HUES48 (cell line): ENCODE measurements around the gene DCST2.
A peak's percentile ranks its signal among the peaks of the same experiment; 100 is the strongest.

ENCODE experiments used
- H3K27ac ChIP-seq: one replicate; pipeline ENCODE4 v1.7.0; 2013; ENCODE audit warnings: low read depth, low read length, inconsistent platforms
- H3K27me3 ChIP-seq: 2 replicates; pipeline ENCODE4 v1.6.1; 2013; ENCODE audit warnings: mild to moderate bottlenecking, low read length; ENCODE audit not compliant: control insufficient read depth, insufficient read depth
- H3K36me3 ChIP-seq: 2 replicates; pipeline ENCODE4 v1.6.1; 2013; ENCODE audit warnings: low read length; ENCODE audit not compliant: control insufficient read depth, insufficient read depth
- H3K4me1 ChIP-seq: 2 replicates; pipeline ENCODE4 v1.6.1; 2013; ENCODE audit warnings: mild to moderate bottlenecking, low read length; ENCODE audit not compliant: control insufficient read depth, insufficient read depth
- H3K4me3 ChIP-seq: 2 replicates; pipeline ENCODE4 v1.5.1; 2013; ENCODE audit warnings: mild to moderate bottlenecking, low read depth, low read length
- H3K9ac ChIP-seq: 2 replicates; pipeline ENCODE4 v1.6.1; 2013; ENCODE audit warnings: mild to moderate bottlenecking, low read depth, low read length, moderate library complexity
- H3K9me3 ChIP-seq: 2 replicates; pipeline ENCODE4 v1.6.1; 2013; ENCODE audit warnings: low read length; ENCODE audit not compliant: control insufficient read depth, insufficient read depth

DCST2 gene

DNA sequence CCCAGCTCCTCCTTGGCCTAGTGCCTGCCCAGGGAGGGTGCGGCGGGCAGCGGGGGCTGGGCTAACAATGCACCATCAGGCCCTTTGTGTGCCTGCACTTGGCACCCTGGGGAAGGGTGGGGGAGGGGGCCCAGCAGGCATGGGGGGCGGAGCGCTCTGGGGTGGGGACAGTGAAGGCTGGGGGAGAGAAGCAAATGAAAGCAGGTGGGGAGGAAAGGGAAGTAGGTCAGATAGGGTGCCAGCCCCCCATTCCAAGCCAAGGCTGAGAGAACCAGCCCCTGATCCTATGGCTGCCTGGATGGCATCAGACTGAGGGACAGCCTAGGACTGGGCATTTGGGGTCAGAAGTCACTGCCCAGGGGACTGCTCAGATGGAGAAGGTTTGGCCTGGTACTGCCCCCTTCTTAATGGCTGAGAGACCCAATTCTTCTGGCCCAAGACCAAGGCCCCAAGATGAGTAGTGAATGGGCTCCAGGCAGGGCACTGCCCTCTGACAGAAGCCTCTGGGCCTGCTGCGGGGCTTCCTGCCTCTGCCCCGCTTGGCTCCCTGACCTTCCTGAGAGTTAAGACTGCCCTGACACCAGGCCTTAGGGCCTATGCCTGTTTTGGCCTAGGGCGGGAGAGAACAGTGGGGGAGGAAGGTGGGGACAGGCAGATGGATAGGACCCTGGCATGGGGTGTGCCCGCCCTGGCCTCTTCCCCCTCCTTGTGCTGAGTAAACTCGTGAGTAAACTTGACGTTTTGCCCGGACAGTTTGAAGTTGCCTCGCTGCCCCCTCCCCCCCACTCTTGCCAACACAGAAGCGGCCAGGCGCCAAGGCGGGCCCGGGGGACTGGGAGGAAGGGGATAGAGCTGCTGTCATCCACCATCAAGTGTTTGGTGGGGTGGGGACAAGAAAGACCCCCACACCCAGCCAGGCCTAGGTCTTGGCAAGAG, 28.2 kb downstream of the DCST2 start:
- Histone ChIP-seq H3K9ac (0 out of 2 replicates have a peak overlapping the region, but pooled peaks have one; percentile 55), H3K27me3 (no peaks in the 10 kb centered on the region), H3K4me1 (peaks cover 17% of the 10 kb centered on the region), H3K27ac (peak overlapping the region; percentile 81), H3K9me3 (no peaks in the 10 kb centered on the region), H3K4me3 (peak overlapping the region; percentile 84; the same call in 1 of the 2 replicates), H3K36me3 (no peaks in the 10 kb centered on the region)

DNA sequence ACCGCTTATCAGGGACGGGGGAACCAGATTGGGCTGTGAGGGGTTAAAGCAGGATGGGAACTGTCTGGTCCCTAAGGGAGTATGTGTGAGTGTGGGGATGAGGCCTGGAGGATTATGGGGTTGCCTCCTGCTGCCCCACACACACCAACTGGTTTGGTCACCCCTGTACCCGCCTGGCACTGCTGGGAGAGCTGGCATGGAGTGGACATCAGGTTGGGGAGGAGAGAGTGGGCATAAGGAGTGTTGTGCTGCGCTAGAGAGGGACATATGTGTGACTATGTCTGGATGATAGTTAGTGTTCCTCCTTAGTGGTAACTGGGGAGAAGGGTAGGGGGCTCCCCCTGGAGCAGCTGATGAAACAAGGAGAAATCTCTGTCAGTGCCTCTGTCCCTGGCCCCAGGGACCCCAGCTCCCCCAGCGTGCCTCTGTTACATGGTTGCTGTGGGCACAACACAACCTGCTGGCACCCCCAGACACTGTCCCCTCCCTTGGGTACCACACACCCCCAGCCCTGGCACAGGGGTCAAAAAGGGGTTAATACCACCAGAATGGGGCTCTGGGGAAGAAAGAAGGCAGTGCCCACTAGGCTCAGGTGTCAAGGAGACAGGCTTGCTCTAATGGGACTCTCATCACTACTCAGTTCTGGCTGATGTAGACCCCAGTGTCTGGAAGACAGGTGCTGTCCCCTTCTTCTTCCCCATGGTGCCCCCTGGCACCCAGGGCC, 29.1 kb downstream of the DCST2 start:
- H3K9ac ChIP-seq: peak overlapping the region; percentile 55; the same call in 1 of the 2 replicates
- H3K4me3 ChIP-seq: peak overlapping the region; percentile 84
- no peaks in the 10 kb centered on the region for H3K36me3 ChIP-seq
- peaks cover 14% of the 10 kb centered on the region for H3K4me1 ChIP-seq
- no peaks in the 10 kb centered on the region for H3K9me3 ChIP-seq
- no peaks in the 10 kb centered on the region for H3K27me3 ChIP-seq
- H3K27ac ChIP-seq: peak overlapping the region; percentile 81

DNA sequence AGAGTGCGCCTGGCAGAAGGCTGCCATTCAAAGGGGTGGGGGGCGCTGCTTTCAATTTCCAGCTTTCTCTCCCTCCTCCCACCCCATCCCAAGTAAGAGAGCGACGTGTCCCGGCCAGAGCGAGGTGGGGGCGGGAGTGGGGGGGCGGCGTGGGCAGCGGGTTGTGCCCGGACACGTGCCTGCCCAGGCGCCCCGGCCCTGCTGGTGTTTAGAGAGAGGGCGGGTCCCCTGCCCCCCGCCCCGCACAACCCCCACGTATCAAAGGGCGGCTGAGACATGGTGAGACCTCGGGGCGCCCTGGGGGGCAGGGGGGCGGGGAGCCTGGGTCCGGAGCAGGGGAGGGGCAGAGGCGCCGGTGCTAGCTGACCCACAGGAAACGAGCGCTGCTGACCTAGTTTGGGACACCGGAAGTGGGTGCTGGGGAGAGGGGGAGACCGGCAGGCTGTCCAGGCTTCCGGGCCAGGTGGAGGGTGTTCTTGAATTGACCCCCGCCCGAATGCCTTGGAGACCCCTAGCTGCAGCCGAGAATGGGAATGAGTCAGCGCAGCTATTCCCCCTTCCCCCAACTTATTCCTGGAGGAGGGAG, 29.7 kb downstream of the DCST2 start:
- peak overlapping the region; percentile 64; the same call in 1 of the 2 replicates for H3K9ac ChIP-seq
- peak overlapping the region; percentile 84 for H3K4me3 ChIP-seq
- peaks cover 14% of the 10 kb centered on the region for H3K4me1 ChIP-seq
- H3K36me3 ChIP-seq: no peaks in the 10 kb centered on the region
- no peaks in the 10 kb centered on the region for H3K9me3 ChIP-seq
- H3K27ac ChIP-seq: peak overlapping the region; percentile 81
- no peaks in the 10 kb centered on the region for H3K27me3 ChIP-seq

DNA sequence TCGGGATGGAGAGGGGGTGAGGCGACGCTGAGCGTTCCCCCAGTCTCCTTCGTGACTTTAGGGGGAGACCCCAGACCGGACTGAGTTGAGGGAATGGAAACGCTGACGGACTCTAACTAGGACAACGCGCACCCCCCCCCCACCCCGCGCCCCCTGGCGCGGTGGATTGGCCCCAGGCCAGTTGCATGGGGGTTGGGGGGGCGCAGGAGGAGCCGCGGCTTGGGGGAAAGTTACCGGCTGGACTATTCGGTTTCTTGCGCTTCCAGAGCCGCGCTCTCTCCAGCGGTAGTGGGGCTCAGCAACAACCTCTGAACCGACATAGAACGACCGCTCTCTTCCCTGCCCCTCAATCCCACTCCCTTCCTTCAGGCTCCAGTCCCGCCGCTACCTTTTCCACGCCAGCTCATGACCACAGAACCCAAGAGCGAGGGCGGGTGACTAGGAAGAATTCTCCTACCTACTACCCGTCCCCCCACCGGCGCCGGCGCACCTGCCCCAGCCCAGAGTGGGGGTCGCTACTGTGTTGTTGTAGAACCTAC, 30.3 kb downstream of the DCST2 start:
- no peaks in the 10 kb centered on the region for H3K36me3 ChIP-seq
- H3K27me3 ChIP-seq: no peaks in the 10 kb centered on the region
- H3K4me1 ChIP-seq: peaks cover 14% of the 10 kb centered on the region
- H3K9me3 ChIP-seq: no peaks in the 10 kb centered on the region
- peak overlapping the region; percentile 64; the same call in 1 of the 2 replicates for H3K9ac ChIP-seq
- H3K4me3 ChIP-seq: peak overlapping the region; percentile 84
- H3K27ac ChIP-seq: peak overlapping the region; percentile 81

DNA sequence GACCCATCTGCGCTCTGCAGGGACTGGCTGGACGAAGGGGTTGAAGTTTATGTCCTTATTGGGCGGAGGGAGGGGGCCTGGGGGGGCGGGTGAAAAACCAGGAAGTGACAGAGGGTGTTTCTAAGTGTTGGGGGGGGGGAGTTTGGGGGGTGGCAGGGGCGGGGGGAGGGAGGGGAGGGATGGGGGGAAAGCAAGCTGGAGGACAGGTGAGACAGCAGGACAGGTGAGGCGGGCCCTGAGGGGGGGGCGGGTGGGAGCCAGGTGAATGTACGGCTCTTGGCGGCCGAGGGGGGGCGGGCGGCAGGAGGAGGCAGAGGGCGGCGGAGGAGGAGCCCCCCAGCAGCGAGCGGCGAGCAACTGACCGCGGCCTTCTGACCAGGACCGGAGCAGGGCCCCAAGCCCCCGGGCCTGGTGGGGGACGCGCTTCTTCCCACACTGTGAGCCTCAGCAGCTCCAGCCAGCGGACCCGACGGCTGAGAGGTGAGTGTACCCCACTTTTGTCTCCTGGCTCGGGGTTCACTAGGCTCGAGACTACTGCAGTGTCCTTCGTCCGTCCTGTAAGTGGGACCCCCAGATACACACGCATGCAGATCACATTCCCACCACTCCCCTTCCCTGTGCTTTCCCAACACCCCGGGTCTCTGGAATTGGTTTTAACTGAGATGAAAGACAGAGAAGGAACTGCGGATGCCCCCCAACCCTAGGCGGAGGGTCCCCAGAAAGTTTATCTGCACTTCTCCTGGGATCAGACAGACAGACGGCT, 30.9 kb downstream of the DCST2 start, which contains the start of gene ZBTB7B:
ZBTB7B (plus strand) TSS at position 339 of the 763 bp plus-strand sequence. CDS start 11,859 bp downstream, outside the sequence.
- Histone ChIP-seq H3K9me3 (no peaks in the 10 kb centered on the region), H3K27me3 (0 out of 2 replicates have a peak, but pooled peaks cover 2% of the 10 kb centered on the region), H3K36me3 (no peaks in the 10 kb centered on the region), H3K27ac (peak within 1 kb of the TSS; percentile 92), H3K4me3 (peak within 1 kb of the TSS; percentile 84), H3K9ac (peak within 1 kb of the TSS; percentile 64; the same call in 1 of the 2 replicates), H3K4me1 (peaks cover 14% of the 10 kb centered on the region)

DNA sequence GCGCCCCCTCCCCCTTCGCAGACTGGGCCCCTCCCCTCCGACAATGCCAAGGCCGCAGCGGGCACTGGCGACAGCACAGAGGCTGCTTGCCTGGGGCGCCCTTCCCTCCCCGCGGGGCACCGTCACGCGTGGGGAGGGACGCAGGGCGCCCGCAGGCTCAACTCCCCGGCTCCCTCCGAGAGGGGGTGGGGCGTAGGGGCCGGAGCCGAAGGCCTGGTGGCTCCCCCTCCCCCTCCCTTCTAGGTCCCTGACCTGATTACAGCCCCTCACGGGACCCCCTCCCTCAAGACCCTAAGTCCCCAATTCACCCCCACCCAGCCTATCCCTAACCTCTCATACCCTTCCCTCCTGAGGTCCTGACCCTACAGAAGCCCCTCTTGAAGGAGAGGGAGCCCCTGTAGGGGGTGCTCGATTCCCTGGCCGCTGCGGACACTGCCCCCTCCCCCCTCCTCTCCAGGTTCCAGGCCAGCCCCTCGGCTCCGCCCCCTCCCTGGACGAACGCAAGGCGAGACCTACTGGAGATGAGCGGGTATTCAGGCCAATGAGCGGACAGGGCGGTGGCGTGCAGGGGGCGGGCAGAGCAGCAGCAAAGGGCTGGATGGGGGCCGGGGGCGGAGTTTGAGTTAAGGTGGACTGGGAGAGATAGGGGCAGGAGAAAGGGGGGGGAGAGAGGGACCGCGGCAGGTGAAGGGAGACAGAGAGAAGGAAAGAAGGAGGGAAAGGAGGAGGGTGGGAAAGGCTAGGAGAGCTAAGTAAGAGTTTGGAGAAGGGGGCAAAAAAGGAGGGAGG, 31.7 kb downstream of the DCST2 start:
- peak overlapping the region; percentile 68 for H3K4me3 ChIP-seq
- H3K9ac ChIP-seq: peak overlapping the region; percentile 83; the same call in 1 of the 2 replicates
- no peaks in the 10 kb centered on the region for H3K9me3 ChIP-seq
- no peaks in the 10 kb centered on the region for H3K36me3 ChIP-seq
- peaks cover 14% of the 10 kb centered on the region for H3K4me1 ChIP-seq
- 0 out of 2 replicates have a peak, but pooled peaks cover 3% of the 10 kb centered on the region for H3K27me3 ChIP-seq
- H3K27ac ChIP-seq: peak overlapping the region; percentile 92

DNA sequence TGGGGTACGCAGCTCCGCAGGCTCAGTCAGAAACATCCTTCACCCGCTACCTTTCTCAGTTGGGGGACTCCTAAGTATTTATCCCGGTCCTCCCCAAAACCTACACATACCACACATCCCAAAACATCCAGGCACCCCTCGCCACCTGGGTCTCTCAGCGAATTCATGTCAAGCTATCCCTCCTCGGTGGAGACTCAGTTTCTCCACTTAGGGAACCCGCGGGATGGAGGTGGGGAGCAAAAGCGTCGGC, 32.2 kb downstream of the DCST2 start:
- peaks cover 14% of the 10 kb centered on the region for H3K4me1 ChIP-seq
- H3K36me3 ChIP-seq: no peaks in the 10 kb centered on the region
- peak overlapping the region; percentile 92 for H3K27ac ChIP-seq
- no peaks in the 10 kb centered on the region for H3K9me3 ChIP-seq
- H3K4me3 ChIP-seq: peak overlapping the region; percentile 68
- 0 out of 2 replicates have a peak, but pooled peaks cover 3% of the 10 kb centered on the region for H3K27me3 ChIP-seq
- H3K9ac ChIP-seq: peak overlapping the region; percentile 83; the same call in 1 of the 2 replicates

DNA sequence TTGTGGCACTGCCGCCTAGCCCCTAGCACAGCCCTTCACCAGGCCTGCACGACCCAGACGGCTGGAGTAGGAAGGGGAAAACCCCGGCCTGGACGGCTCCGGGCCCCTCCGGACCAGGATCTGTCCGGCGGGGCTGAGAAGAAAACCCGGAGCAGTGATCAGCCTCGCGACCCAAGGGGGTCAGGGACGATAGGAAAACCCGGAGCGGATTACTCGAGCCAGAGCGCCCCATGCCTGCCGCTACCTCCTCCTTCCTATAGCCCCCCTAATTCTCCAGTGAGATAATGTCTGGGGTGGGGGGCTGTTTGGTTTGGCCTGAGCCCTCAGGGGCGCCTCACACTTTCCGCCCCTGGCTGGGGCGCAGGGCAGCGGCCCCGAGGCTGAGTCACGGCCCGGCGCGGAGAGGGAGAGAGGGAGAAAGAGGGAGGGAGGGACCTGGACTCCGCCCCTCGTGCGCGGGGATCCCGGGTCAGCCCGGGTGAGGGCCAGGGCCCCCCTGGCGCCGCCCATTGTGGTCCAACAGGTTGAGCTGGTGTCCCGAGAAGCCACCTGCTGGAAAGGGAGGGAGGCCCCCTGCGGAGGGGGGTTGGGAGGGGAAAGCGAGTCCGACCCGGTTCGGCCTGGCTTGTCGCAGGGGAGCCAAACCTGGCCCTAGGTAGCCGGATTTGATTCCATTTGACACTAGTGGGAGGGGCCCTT, 32.7 kb downstream of the DCST2 start:
- Histone ChIP-seq H3K4me3 (peak overlapping the region; percentile 68), H3K9ac (peak overlapping the region; percentile 83), H3K27ac (peak overlapping the region; percentile 92), H3K9me3 (no peaks in the 10 kb centered on the region), H3K27me3 (0 out of 2 replicates have a peak, but pooled peaks cover 3% of the 10 kb centered on the region), H3K4me1 (peaks cover 14% of the 10 kb centered on the region), H3K36me3 (no peaks in the 10 kb centered on the region)

DNA sequence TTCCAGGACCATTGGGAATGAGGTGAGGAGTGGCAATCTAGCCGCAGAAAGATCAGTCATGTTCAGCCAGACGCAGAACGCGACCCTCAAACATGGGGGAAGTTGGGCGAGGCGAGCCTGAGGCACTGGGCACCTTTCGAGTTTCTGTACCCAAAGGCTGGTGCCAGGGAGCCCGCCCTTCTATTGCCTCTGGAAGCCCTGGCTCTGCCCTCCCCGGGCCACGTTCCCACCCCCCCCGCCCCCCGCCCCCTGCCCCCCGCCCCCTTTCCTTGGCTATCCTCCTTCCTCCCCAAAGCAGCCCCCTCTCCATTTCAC, 33.2 kb downstream of the DCST2 start:
- H3K9me3 ChIP-seq: no peaks in the 10 kb centered on the region
- H3K27ac ChIP-seq: peak overlapping the region; percentile 92
- H3K4me1 ChIP-seq: peaks cover 12% of the 10 kb centered on the region
- peak overlapping the region; percentile 83 for H3K9ac ChIP-seq
- H3K36me3 ChIP-seq: no peaks in the 10 kb centered on the region
- 0 out of 2 replicates have a peak, but pooled peaks cover 3% of the 10 kb centered on the region for H3K27me3 ChIP-seq
- H3K4me3 ChIP-seq: peak overlapping the region; percentile 68
